ENCODE measurements around the gene CLSTN2. TPM values are rescaled to one million over a fixed set of nuclear protein-coding genes. Genes with fewer than 3 reads are reported as not detected.

The CLSTN2 gene
- total RNA-seq, 2 donors from 2014 or later = 0.08 TPM; not detected in 1

DNA sequence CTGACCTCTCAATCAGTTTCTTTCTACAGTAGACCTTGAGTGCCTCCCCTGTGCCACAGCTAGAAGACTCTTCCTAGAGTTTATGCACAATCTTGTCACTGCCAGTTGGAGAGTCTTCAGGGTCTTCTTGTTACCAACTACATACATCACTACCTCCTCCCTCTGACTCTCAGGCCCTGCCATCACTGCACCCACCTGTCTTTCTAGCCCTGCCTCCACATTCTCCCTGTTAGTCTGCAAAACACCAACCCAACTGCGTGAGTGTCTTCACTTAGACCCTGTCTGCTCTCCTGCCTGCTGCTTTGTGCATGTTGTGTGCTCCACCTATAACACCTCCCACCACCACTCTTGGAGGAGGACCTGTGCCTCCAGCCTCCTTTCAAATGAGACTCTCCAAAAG, 34.4 kb downstream of the CLSTN2 start:
- no peak overlapping the region for H3K4me3 Mint-ChIP-seq
- H3K36me3 Mint-ChIP-seq (ENCODE audit: low read depth) = no peaks in the 10 kb centered on the region
- H3K27me3 Mint-ChIP-seq = peaks cover 11% of the 10 kb centered on the region
- no peak for ATAC-seq (replicated peaks)
- no peaks in the 10 kb centered on the region for H3K4me1 Mint-ChIP-seq
- H3K27ac Mint-ChIP-seq = no peak overlapping the region
- no peaks in the 10 kb centered on the region for H3K9me3 Mint-ChIP-seq

GRCh38 chr3:139970526-139970925, 35.5 kb downstream of the CLSTN2 start:
- no peak for ATAC-seq (replicated peaks)
- H3K9me3 Mint-ChIP-seq = no peaks in the 10 kb centered on the region
- no peak overlapping the region for H3K4me3 Mint-ChIP-seq
- no peaks in the 10 kb centered on the region for H3K36me3 Mint-ChIP-seq (ENCODE audit: low read depth)
- peaks cover 8% of the 10 kb centered on the region for H3K27me3 Mint-ChIP-seq
- no peaks in the 10 kb centered on the region for H3K4me1 Mint-ChIP-seq
- no peak overlapping the region for H3K27ac Mint-ChIP-seq

- ATAC-seq (replicated peaks) = no peak
These were observed 39.9 kb downstream of the CLSTN2 start for GRCh38 chr3:139974809-139975425.

DNA sequence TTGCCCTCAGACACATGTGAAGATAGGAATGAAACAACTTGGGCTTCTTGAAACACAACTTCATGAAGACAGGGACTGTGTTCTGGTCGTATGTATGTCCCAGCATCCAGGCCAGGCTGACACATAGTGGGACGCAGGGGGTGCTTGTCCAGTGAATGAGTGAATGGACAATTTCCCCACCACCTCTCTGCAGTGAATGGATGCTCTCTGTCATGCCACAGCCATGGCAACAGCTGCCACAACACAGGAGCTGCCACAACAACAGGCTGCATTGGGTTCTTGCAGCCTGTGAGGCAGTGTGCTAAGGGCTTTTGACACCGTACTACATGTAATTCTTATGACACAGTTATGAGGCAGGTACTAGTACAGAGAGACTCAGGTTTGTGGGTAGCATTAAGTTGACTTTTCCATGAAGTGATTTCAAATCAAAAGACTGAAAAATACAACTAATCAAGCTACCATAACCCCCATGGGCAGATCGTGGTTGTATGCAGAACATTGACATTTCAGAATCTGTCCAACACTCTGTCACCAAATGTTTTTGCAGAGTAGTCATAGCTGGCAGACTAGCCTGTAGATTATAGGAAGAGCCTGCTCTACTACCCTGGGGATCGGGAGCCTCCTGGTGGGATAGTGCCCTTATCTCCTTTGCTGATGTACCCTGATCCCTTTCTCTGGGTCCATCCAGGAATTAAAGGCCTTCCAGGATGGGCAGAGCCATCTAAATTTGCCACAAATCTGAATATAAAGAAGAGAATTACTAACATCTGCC, 40.8 kb downstream of the CLSTN2 start:
- H3K27me3 Mint-ChIP-seq = peaks cover 3% of the 10 kb centered on the region
- H3K4me3 Mint-ChIP-seq = no peak overlapping the region
- H3K4me1 Mint-ChIP-seq = no peaks in the 10 kb centered on the region
- no peak overlapping the region for H3K27ac Mint-ChIP-seq
- H3K36me3 Mint-ChIP-seq (ENCODE audit: low read depth) = no peaks in the 10 kb centered on the region
- no peaks in the 10 kb centered on the region for H3K9me3 Mint-ChIP-seq
- ATAC-seq (replicated peaks) = no peak

More at GRCh38 chr3:139974809-139975425, 39.9 kb downstream of the CLSTN2 start:
- Mint-ChIP-seq H3K9me3 (no peaks in the 10 kb centered on the region), H3K4me3 (no peak overlapping the region), H3K36me3 (ENCODE audit: low read depth) (no peaks in the 10 kb centered on the region), H3K4me1 (no peaks in the 10 kb centered on the region), H3K27me3 (peaks cover 3% of the 10 kb centered on the region), H3K27ac (no peak overlapping the region)

DNA sequence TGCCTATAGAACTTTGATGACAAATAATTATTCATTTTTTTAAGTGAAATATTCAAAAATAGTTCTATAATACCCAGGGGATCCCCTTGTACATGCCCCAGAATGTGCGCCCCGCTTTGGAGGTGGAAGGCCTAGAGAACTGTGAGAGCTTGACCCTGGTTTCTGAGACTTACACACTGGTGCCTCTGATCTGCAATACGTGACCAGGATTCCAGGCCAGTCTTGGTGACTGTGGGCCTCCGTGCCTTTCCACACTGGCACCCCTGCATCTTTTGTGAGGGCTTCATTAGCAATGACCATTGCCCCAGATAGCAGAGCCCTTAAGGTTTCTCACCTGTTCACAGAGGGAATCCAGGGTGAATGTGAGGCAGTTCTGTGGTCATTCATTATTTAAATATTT, 44.0 kb downstream of the CLSTN2 start:
- no peaks in the 10 kb centered on the region for H3K9me3 Mint-ChIP-seq
- no peak overlapping the region for H3K4me3 Mint-ChIP-seq

GRCh38 chr3:139979991-139980390, 45.0 kb downstream of the CLSTN2 start:
- Mint-ChIP-seq H3K27me3 (peaks cover 3% of the 10 kb centered on the region), H3K4me3 (no peak overlapping the region), H3K36me3 (ENCODE audit: low read depth) (no peaks in the 10 kb centered on the region), H3K9me3 (no peaks in the 10 kb centered on the region), H3K4me1 (no peaks in the 10 kb centered on the region), H3K27ac (no peak overlapping the region)
- no peak for ATAC-seq (replicated peaks)

More for the DNA sequence above, 44.0 kb downstream of the CLSTN2 start:
- Mint-ChIP-seq H3K27ac (no peak overlapping the region), H3K27me3 (no peaks in the 10 kb centered on the region), H3K4me1 (no peaks in the 10 kb centered on the region), H3K36me3 (ENCODE audit: low read depth) (no peaks in the 10 kb centered on the region)
- ATAC-seq (replicated peaks) = no peak

GRCh38 chr3:139982404-139982803, 47.4 kb downstream of the CLSTN2 start:
- H3K4me1 Mint-ChIP-seq = no peaks in the 10 kb centered on the region
- no peak for ATAC-seq (replicated peaks)
- peaks cover 7% of the 10 kb centered on the region for H3K27me3 Mint-ChIP-seq
- H3K4me3 Mint-ChIP-seq = no peak overlapping the region
- H3K27ac Mint-ChIP-seq = no peak overlapping the region
- H3K9me3 Mint-ChIP-seq = no peaks in the 10 kb centered on the region
- H3K36me3 Mint-ChIP-seq (ENCODE audit: low read depth) = no peaks in the 10 kb centered on the region

DNA sequence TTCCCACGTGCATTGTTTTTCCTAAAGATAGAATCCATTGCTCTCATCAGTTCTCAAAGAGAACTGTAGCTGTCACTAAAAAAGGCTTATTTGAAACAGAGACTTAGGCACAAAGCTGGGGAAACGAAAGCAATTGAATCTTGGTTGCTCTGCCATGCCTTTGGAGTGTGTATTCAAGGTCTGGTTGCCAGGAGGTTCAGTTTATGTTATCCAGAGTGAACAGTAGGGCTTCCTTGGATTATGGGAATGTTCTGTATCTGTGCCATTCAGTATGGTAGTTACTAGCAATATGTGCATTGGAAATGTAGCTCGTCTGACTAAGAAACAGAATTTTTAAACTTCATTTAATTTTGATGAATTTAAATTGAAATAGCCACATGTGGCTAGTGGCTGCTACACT, 50.6 kb downstream of the CLSTN2 start:
- H3K36me3 Mint-ChIP-seq (ENCODE audit: low read depth) = no peaks in the 10 kb centered on the region

GRCh38 chr3:139987908-139988307, 52.9 kb downstream of the CLSTN2 start:
- ATAC-seq (replicated peaks) = no peak
- peaks cover 13% of the 10 kb centered on the region for H3K27me3 Mint-ChIP-seq
- H3K4me3 Mint-ChIP-seq = no peak overlapping the region
- H3K4me1 Mint-ChIP-seq = no peaks in the 10 kb centered on the region
- no peaks in the 10 kb centered on the region for H3K9me3 Mint-ChIP-seq
- no peak overlapping the region for H3K27ac Mint-ChIP-seq
- no peaks in the 10 kb centered on the region for H3K36me3 Mint-ChIP-seq (ENCODE audit: low read depth)

More for the DNA sequence above, 50.6 kb downstream of the CLSTN2 start:
- Mint-ChIP-seq H3K4me1 (no peaks in the 10 kb centered on the region), H3K27me3 (peaks cover 13% of the 10 kb centered on the region), H3K9me3 (no peaks in the 10 kb centered on the region), H3K4me3 (no peak overlapping the region), H3K27ac (no peak overlapping the region)
- no peak for ATAC-seq (replicated peaks)

- Mint-ChIP-seq H3K4me3 (no peak overlapping the region), H3K9me3 (no peaks in the 10 kb centered on the region), H3K4me1 (no peaks in the 10 kb centered on the region), H3K27me3 (peaks cover 13% of the 10 kb centered on the region), H3K27ac (no peak overlapping the region), H3K36me3 (ENCODE audit: low read depth) (no peaks in the 10 kb centered on the region)
- no peak for ATAC-seq (replicated peaks)
These were observed 53.6 kb downstream of the CLSTN2 start for GRCh38 chr3:139988472-139989156.

GRCh38 chr3:139994891-139995290, 59.9 kb downstream of the CLSTN2 start:
- no peak for ATAC-seq (replicated peaks)
- Mint-ChIP-seq H3K4me1 (no peaks in the 10 kb centered on the region), H3K36me3 (ENCODE audit: low read depth) (no peaks in the 10 kb centered on the region), H3K9me3 (peaks cover 3% of the 10 kb centered on the region), H3K27me3 (peaks cover 5% of the 10 kb centered on the region), H3K27ac (no peak overlapping the region), H3K4me3 (no peak overlapping the region)

- ATAC-seq (replicated peaks) = no peak
- H3K9me3 Mint-ChIP-seq = peaks cover 3% of the 10 kb centered on the region
- H3K36me3 Mint-ChIP-seq (ENCODE audit: low read depth) = no peaks in the 10 kb centered on the region
- no peak overlapping the region for H3K27ac Mint-ChIP-seq
- H3K27me3 Mint-ChIP-seq = peaks cover 13% of the 10 kb centered on the region
- H3K4me1 Mint-ChIP-seq = no peaks in the 10 kb centered on the region
- H3K4me3 Mint-ChIP-seq = no peak overlapping the region
These were observed 69.3 kb downstream of the CLSTN2 start for GRCh38 chr3:140004271-140004670.

DNA sequence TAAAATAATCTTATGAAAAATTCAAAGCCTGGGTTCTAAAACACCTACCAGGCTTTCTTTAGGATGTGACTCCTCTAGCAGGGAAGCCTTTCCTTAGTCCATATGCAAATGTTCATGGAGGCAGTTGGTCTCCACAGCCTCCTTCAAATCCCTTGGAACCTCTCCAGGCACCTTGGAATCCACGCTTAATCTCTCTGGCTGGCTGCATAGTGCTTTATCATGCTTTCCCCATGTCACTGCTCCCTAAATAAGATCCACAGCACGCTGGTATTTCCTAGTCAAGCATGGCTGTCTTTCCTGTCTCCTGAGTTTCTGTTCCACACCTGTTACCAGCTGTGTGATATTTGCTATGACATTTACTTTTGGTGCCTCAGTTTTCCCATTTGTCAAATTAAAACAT, 71.3 kb downstream of the CLSTN2 start:
- H3K27me3 Mint-ChIP-seq = peaks cover 7% of the 10 kb centered on the region
- no peak for ATAC-seq (replicated peaks)
- H3K36me3 Mint-ChIP-seq (ENCODE audit: low read depth) = no peaks in the 10 kb centered on the region
- H3K4me1 Mint-ChIP-seq = no peaks in the 10 kb centered on the region
- no peaks in the 10 kb centered on the region for H3K9me3 Mint-ChIP-seq
- no peak overlapping the region for H3K27ac Mint-ChIP-seq
- no peak overlapping the region for H3K4me3 Mint-ChIP-seq

DNA sequence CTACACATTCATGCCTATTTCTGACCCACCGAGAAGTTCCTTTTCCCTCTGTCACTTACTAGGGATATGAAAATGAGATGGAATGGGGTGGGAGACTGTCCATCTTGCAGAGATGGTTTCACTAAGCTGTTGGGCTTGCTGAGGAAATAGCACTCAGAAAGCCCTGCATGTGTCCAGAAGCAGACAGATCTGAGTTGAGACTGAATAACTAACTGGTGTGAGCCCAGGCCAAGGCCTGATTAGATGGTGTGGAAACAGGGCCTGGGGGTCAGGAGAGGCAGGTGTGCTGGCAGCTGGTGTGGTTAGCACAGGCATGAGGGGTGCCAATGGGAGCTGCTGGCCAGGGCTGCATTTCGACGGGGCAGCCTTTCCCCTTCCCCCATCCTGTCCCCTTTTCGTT, 72.1 kb downstream of the CLSTN2 start:
- H3K36me3 Mint-ChIP-seq (ENCODE audit: low read depth) = no peaks in the 10 kb centered on the region
- ATAC-seq (replicated peaks) = no peak
- H3K4me1 Mint-ChIP-seq = no peaks in the 10 kb centered on the region
- H3K27ac Mint-ChIP-seq = no peak overlapping the region
- no peaks in the 10 kb centered on the region for H3K9me3 Mint-ChIP-seq
- no peak overlapping the region for H3K4me3 Mint-ChIP-seq
- H3K27me3 Mint-ChIP-seq = peaks cover 7% of the 10 kb centered on the region

Data from activated T-helper 17 cell treated with anti-CD3 and anti-CD28 coated beads, Interleukin-2, amount 50 U/mL, for 72 hours (primary cell).